Stimulated activated CD8-positive, alpha-beta memory T cell treated with anti-CD3 and anti-CD28 coated beads, Interleukin-7, amount 100 ng/mL, for 4 hours (primary cell): Measurements from ENCODE around the gene GRIA4.

Source experiments
- DNase-seq, 2 donors: peaks; one replicate each; pipeline ENCODE4 v3.0.0-alpha.2; 2020; ENCODE audit warnings: low read depth in 2 of 2

The GRIA4 gene

GRCh38 chr11:105609832-105610781, at the start of gene GRIA4:
GRIA4 (plus strand) TSS chr11:105610073; CDS start chr11:105610998, 925 bp downstream.
- DNase-seq: no peak

DNA sequence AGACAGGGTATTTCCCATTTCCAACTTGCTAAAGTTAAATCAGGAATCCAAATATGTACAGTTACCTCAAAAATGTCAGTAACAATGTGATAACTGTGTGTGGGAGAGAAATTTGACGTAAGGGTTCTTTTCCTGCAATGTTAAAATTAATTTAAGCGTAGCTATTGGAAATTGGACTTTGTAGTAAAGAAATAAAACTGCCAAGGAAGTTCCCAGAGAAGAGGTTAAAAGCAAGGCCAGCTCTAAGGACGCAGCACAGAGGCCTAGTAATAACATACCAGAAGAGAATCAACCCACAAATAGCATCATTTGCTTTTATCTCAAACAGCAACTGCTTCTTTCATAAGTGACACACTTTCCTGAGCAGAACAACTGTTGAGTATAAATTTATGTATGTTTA, 36.8 kb upstream of the GRIA4 start:
- no peak for DNase-seq

DNA sequence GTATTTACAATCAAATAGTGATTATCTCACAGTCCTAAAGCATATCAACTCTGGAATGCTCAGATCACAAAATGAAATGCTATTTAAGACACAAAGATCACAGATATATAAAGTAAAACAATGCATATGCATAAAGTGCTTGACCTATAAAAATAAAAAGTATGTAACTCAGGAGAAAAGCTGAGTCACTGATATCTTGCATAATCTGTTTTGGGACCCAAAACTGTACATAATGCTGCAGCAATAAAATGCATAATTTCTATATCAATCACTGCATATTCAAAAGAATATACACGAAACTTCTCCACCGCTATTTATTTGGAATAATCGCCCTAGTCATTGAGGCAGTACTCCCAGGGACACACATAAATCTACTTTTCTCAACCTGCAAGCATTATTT, 34.9 kb upstream of the GRIA4 start:
- DNase-seq: no peak

DNA sequence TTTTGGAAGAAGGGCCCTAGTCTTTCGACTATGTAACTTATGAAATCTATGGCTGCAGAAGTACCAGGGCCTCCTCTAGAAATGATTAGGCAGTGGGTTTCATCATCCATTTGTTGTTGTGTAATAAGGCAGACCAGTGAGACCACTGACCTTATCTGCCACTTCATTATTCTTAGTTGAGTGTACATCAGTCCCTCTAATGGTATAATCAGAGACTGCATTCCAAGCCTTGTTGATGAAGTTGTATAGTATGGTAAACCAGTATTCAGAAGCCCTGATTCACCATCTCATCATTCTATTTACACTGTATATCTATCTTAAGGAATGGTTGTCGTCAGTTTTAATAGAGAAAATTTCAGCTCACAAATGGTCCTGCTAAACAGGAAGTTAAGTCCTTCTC, 32.2 kb upstream of the GRIA4 start:
- DNase-seq: no peak

DNA sequence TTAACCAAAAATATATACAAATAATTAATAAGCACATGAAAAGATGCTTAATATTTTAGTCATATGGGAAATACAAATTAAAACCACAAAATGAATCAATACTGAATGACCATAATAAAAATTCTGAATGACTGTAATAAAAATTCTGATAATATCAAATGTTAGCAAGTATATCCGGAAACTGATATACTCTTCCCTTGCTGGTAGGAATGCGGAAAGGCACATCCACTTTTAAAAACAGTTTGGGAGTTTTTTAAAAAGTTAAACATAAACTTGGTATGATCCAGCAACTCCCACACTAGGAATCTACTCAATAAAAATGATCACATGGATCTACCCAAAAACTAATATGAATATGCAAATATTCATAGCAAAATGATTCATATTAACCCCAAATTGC, 30.8 kb upstream of the GRIA4 start:
- DNase-seq: no peak

DNA sequence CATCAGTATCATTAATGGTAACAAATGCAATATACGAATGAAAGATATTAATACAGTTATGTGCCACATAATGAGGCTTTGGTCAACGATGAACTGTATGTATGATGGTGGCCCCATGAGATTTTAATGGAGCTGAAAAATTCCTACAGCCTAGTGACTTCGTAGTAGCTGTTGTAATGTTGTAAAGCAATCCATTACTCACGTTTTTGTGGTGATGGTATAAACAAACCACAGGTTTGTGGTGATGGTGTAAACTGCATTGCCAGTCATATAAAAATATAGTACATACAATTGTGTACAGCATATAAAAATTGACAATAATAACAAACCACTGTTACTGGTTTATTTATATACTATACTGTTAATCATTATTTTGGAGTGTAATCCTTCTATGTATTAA, 27.4 kb upstream of the GRIA4 start:
- no peak for DNase-seq

- no peak for DNase-seq
These were observed 21.9 kb upstream of the GRIA4 start for GRCh38 chr11:105588001-105588400.

DNA sequence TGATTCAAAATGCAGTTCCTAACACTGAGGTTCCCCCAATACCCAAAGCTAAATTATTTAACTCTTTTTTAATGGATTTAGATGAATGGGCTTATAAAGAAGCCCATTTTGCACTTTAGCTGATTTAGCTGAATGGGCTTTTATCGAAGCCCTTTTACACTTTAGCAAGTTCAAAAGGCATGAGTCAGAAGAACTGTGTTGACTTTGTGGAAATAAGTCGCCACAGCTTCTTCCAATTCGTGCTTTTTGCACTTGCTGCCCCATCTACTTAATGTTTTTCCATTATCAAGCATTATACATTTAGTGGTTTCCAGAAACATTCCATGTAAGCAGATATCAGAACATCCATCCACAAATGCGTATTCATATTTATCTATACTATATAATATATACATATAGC, 20.5 kb upstream of the GRIA4 start:
- DNase-seq: no peak

DNA sequence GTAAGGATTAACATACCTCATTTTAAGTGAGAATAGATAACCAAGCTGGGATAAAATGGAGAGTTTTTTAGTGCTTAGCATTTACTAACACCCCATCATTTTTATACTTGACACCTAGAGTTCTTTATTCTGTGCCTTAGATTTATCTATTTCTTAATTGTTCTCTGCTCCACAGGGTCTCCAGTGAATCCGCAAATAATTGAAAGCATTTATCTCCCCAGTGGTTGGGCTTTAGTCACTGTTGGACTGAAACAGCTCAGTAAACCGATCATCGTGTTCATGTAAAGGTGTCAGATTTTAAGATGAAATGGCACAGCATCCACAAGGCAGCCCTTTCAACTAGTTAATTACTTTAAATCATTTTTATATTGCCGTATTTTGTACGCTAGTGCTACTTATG, 17.8 kb upstream of the GRIA4 start:
- DNase-seq: no peak

GRCh38 chr11:105598371-105598770, 11.5 kb upstream of the GRIA4 start:
- no peak for DNase-seq

GRCh38 chr11:105603156-105603555, 6.7 kb upstream of the GRIA4 start:
- DNase-seq: no peak

DNA sequence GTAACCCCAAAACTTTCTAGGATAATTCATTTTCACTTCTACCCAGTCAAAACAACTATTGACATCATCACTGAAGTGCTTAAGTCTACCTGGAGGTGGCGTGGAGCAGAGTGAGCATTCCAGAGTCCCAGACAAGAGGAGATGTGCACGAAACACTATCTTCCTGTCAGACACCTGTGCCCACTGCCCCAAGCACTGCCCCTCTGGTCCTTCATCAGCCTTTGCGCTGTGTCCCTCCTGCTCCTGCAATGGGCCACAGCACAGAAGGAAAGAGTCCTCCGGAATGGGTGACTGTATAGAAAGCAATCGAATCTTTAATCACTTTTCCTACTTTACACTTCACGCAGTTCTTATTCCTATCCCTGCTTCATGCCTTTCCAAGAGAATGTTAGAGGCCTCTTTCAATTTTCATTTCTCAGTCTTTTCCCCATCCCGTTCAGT, 512 bp upstream of the GRIA4 start:
- DNase-seq: no peak

DNA sequence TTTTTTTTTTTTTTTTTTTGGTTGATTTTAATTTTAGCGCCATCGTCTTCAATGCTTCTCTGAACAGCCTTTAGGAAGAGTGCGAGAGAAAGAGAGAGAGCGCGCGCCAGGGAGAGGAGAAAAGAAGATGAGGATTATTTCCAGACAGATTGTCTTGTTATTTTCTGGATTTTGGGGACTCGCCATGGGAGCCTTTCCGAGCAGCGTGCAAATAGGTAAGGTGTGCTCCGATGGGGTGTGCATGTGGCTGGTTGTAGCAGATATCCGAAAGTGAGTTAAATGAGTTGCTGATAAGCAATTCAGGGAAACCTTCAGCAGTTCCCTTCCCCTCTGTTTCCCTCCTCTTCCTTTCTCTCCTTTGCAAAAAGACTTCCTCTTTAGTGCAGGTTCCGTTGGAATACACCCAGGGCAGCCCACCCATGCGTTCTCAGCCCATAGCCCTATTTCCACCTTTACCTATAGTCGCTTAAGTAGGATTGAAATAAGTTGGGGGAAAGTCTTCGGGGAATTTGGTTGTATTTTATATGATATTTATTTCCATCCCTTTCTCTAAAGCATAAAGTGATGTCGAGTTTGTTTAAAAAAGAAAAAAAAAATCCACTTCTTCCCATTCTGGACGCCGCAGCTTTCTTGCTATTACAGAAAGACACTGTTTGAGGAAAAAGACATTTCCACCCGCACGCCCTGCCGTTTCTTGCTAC, 1.1 kb downstream of the GRIA4 start:
- DNase-seq: no peak

DNA sequence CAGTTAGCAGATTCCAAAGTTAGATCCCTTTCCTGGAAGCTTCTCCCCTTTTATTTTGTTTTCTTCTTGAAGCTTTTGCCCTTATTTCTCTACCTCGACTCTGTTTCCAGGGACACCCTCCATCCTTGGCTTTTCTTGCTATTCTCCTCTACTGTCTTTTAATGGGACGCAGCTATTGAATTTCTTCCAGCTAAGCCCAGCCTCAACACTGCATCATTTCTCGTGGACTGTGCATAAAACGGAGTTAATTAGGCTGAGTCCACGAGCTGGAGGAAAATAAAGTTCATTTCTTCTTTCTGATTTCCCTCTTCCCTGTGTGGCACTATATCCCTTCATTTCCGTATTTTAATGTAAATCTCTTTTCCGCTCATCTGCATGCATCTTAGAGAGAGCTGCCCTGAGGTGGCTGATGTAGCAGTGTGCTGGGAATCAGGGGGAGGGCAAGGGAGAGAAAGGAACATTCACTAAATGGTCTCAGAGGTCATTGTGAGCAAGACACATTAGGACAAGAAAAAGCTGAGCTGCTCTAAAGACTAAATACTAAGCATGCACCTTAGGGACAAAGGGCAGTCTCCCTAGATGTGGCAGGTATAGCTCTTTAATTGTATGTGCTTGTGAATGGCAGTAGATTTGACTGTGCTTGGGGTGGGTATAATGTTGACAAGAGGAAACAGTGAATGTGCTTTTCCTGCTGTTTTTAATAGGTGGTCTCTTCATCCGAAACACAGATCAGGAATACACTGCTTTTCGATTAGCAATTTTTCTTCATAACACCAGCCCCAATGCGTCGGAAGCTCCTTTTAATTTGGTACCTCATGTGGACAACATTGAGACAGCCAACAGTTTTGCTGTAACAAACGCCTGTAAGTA, 1.9 kb downstream of the GRIA4 start:
- no peak for DNase-seq

DNA sequence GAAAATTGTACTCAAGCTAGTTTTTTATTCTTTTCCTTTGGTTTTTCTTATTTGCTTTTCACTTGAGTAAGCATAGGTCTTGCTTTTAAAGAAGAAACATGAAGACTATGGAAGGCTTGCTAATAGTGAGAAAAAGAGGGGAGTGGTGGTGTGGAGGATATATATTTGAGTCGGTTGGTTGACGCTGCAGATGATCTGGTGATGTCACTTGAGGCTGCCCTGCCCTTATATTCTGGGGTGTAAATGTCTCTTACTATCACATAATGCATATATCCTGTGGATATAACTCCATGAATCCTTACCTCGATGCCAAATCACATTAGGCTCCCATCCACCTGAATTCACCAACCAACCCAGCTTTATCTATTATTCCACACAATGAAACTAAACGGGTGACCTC, 2.9 kb downstream of the GRIA4 start:
- DNase-seq: no peak

- DNase-seq: no peak
These were observed 3.3 kb downstream of the GRIA4 start for GRCh38 chr11:105613183-105613582.

GRCh38 chr11:105618343-105618955, 8.6 kb downstream of the GRIA4 start:
- DNase-seq: no peak

- DNase-seq: no peak
These were observed 9.7 kb downstream of the GRIA4 start for GRCh38 chr11:105619556-105619955.

DNA sequence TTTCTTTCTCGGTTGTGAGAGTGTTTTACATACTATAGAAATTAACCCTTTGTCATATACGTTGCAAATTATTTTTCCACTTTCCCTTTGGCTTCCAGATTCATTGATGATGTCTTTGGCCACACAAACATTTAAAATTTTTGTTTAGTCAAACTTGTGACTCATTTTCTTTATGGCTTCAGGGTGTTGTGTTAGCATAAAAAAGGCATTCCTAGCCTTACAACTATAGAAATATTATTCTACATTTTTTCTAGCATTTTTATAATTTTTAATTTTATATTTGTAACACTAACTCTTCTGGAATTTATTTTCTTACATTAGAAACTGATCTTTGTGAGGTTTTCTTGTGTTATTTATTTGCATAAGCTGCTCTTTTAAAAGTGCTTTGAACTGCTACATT, 12.1 kb downstream of the GRIA4 start:
- no peak for DNase-seq

- DNase-seq: no peak
These were observed 22.4 kb downstream of the GRIA4 start for GRCh38 chr11:105632316-105632715.

DNA sequence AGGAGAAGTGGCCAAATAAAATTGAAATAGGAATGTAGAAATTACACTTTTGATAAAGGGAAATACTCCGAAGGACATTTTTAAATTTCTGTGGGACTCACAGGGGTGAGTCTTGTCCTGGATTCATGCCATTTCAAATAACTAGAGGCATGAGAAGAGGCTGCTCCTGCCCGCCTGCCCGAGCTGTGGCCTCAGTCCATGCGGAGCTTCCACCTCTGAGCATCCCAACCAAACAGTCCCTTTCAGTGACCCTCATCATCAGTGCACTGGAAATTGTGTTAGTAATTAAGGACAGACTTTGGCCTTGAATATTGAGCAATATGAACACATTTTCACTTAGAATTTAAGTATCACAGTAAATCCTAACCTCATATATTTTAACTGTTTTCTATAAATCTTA, 25.6 kb downstream of the GRIA4 start:
- DNase-seq: no peak

GRCh38 chr11:105636496-105636895, 26.6 kb downstream of the GRIA4 start:
- DNase-seq: no peak
